Naive thymus-derived CD4-positive, alpha-beta T cell (primary cell): ENCODE results near the gene ZCCHC24. TPM values are rescaled to one million over a fixed set of nuclear protein-coding genes. Genes with fewer than 3 reads are reported as not detected.
A peak's percentile ranks its signal among the peaks of the same experiment; 100 is the strongest.

Experiments
- ATAC-seq: fragments of 150-1000 bp; cut with Tn5 transposase; 2 replicates; pipeline ENCODE4 v1.10.0; 2021; ENCODE audit warnings: mild to moderate bottlenecking, moderate library complexity
- CTCF ChIA-PET: fragments of 350-600 bp; sonication (Branson Sonifier 250); formaldehyde crosslinking; loops from one replicate; lab custom pipeline; 2021; ENCODE audit warnings: antibody characterized with exemption; lab: Charles Lee
- POLR2A ChIA-PET: fragments of 350-600 bp; sonication (Branson Sonifier 250); formaldehyde crosslinking; loops from one replicate; lab custom pipeline; 2021; ENCODE audit warnings: antibody characterized with exemption, inconsistent platforms; lab: Charles Lee
- DNase-seq, 9 donors: peaks; one replicate each; pipeline versions ENCODE4 v3.0.0 to v3.0.0-alpha.2; 2020 to 2022; ENCODE audit warnings: mixed read lengths in 1 of 9
- H3K27ac ChIP-seq: one replicate; pipeline ENCODE4 v1.7.0; 2013; ENCODE audit warnings: mild to moderate bottlenecking, low read depth, low read length, moderate library complexity
- H3K27me3 ChIP-seq, 2 donors: one replicate each; pipeline ENCODE4 v1.7.0; 2013; ENCODE audit warnings: low read length in 2 of 2, mild to moderate bottlenecking in 2 of 2, moderate library complexity in 2 of 2; ENCODE audit not compliant: control insufficient read depth in 2 of 2, insufficient read depth in 2 of 2
- H3K36me3 ChIP-seq, 3 experiments: 1 replicate in 2 of 3; 2 replicates in 1 of 3; pipeline ENCODE4 v1.7.0; 2013; ENCODE audit warnings: low read length in 3 of 3, mild to moderate bottlenecking in 3 of 3, moderate library complexity in 1 of 3; ENCODE audit not compliant: insufficient read depth in 3 of 3, control insufficient read depth in 2 of 3
- H3K4me1 ChIP-seq, 2 donors: one replicate each; pipeline ENCODE4 v1.7.0; 2013; ENCODE audit warnings: low read length in 2 of 2, mild to moderate bottlenecking in 2 of 2, moderate library complexity in 1 of 2; ENCODE audit not compliant: control insufficient read depth in 2 of 2, insufficient read depth in 2 of 2
- H3K4me3 ChIP-seq: 2 replicates; pipeline ENCODE4 v1.7.0; 2013; ENCODE audit warnings: mild to moderate bottlenecking, low read length
- H3K9me3 ChIP-seq, 3 experiments: 1 replicate in 2 of 3; 2 replicates in 1 of 3; pipeline ENCODE4 v1.7.0; 2013; ENCODE audit warnings: low read length in 3 of 3; ENCODE audit not compliant: control insufficient read depth in 2 of 3
- H3K27ac Mint-ChIP-seq, 9 donors: one replicate each; pipeline ENCODE4 v1.8.0; 2020 to 2022; ENCODE audit warnings: mixed read lengths in 9 of 9, mild to moderate bottlenecking in 8 of 9, moderate library complexity in 5 of 9, inconsistent platforms in 2 of 9
- H3K27me3 Mint-ChIP-seq, 5 donors: one replicate each; pipeline ENCODE4 v1.8.0; 2021 to 2022; ENCODE audit warnings: mixed read lengths in 5 of 5, mild to moderate bottlenecking in 1 of 5
- H3K36me3 Mint-ChIP-seq, 5 donors: one replicate each; pipeline ENCODE4 v1.8.0; 2020 to 2022; ENCODE audit warnings: mixed read lengths in 5 of 5, mild to moderate bottlenecking in 3 of 5, inconsistent platforms in 1 of 5
- H3K4me1 Mint-ChIP-seq, 7 donors: one replicate each; pipeline ENCODE4 v1.8.0; 2020 to 2022; ENCODE audit warnings: mixed read lengths in 7 of 7, mild to moderate bottlenecking in 3 of 7, inconsistent platforms in 1 of 7
- H3K4me3 Mint-ChIP-seq, 10 donors: one replicate each; pipeline ENCODE4 v1.8.0; 2020 to 2022; ENCODE audit warnings: mild to moderate bottlenecking in 10 of 10, mixed read lengths in 10 of 10, moderate library complexity in 6 of 10, inconsistent platforms in 2 of 10
- H3K9me3 Mint-ChIP-seq, 11 donors: one replicate each; pipeline ENCODE4 v1.8.0; 2020 to 2022; ENCODE audit warnings: mixed read lengths in 11 of 11, mild to moderate bottlenecking in 4 of 11, inconsistent platforms in 1 of 11, moderate library complexity in 1 of 11
- intact Hi-C, 2 donors: fragments of 100-400 bp; cut with micrococcal nuclease; formaldehyde crosslinking; loops; one replicate each; pipeline ENCODE4 v1.15.1; 2023
- polyA plus RNA-seq, 2 donors: library from polyadenylated mRNA; unstranded; fragments of 300-500 nt; fragmentation: Illumina TruSeq; gene quantifications; one replicate each; pipeline ENCODE4 v1.2.3, GENCODE V29; 2021
- total RNA-seq, 6 experiments: library from RNA in 5 of 6; stranded (reverse) in 5 of 6; gene quantifications; 1 replicate in 5 of 6; 2 replicates in 1 of 6; pipeline ENCODE4 v1.2.3 and lab custom pipeline; 2021 to 2026

Gene ZCCHC24
- total and polyA plus RNA-seq, 7 experiments from 2014 or later = 0.30 to 2.0 (median 0.73) TPM

GRCh38 chr10:79468841-79469585 lies 23.6 kb upstream of the ZCCHC24 start:
- Mint-ChIP-seq H3K27ac (peak overlapping the region in 1 of 9 donors; percentile 68), H3K4me1 (peaks cover 0 to 2% (median 0%) of the 10 kb centered on the region in 7 donors), H3K4me3 (no peak overlapping the region), H3K27me3 (peaks cover 0 to 30% (median 5%) of the 10 kb centered on the region in 5 donors), H3K36me3 (no peaks in the 10 kb centered on the region), H3K9me3 (no peaks in the 10 kb centered on the region)
- H3K27me3 ChIP-seq = no peaks in the 10 kb centered on the region
- no peaks in the 10 kb centered on the region for H3K36me3 ChIP-seq
- ATAC-seq (no peak), DNase-seq (no peak)
- intact Hi-C loops = no loop called here
- ChIA-PET POLR2A (no interaction called here), CTCF (interaction anchor here (1.1 to 3.3 kb wide), 2 partner anchors 96 to 176 kb away, joined by 3 to 22 read pairs; no protein-coding TSS in a partner anchor)
- no peak overlapping the region for H3K27ac ChIP-seq
- H3K4me3 ChIP-seq = no peak overlapping the region
- H3K4me1 ChIP-seq = no peaks in the 10 kb centered on the region
- no peaks in the 10 kb centered on the region for H3K9me3 ChIP-seq

- ChIA-PET POLR2A (no interaction called here), CTCF (interaction anchor here (0.7 to 3.3 kb wide), 7 partner anchors 14 to 175 kb away, joined by 3 to 22 read pairs (median 3); no protein-coding TSS in a partner anchor)
Observed at GRCh38 chr10:79468015-79468560, 22.7 kb upstream of the ZCCHC24 start.

GRCh38 chr10:79465341-79465740 lies 19.9 kb upstream of the ZCCHC24 start:
- no peak overlapping the region for H3K27ac ChIP-seq
- no peaks in the 10 kb centered on the region for H3K4me1 ChIP-seq
- DNase-seq (no peak), ATAC-seq (no peak)
- H3K27ac Mint-ChIP-seq = no peak overlapping the region
- no peaks in the 10 kb centered on the region for H3K36me3 Mint-ChIP-seq
- intact Hi-C loops = no loop called here
- no peak overlapping the region for H3K4me3 ChIP-seq
- peaks cover 0 to 2% (median 0%) of the 10 kb centered on the region in 7 donors for H3K4me1 Mint-ChIP-seq
- no peaks in the 10 kb centered on the region for H3K27me3 ChIP-seq
- ChIA-PET POLR2A (no interaction called here), CTCF (interaction anchor here (0.6 kb wide), 1 partner anchor 105 kb away, joined by 3 read pairs; no protein-coding TSS in a partner anchor)
- H3K9me3 ChIP-seq = no peaks in the 10 kb centered on the region
- H3K27me3 Mint-ChIP-seq = peaks cover 0 to 7% (median 0%) of the 10 kb centered on the region in 5 donors
- no peaks in the 10 kb centered on the region for H3K9me3 Mint-ChIP-seq
- H3K36me3 ChIP-seq = no peaks in the 10 kb centered on the region
- H3K4me3 Mint-ChIP-seq = no peak overlapping the region

More at GRCh38 chr10:79468015-79468560, 22.7 kb upstream of the ZCCHC24 start:
- Mint-ChIP-seq H3K36me3 (no peaks in the 10 kb centered on the region), H3K27ac (peak overlapping the region in 1 of 9 donors; percentile 48), H3K4me3 (no peak overlapping the region), H3K9me3 (no peaks in the 10 kb centered on the region), H3K4me1 (peaks cover 0 to 2% (median 0%) of the 10 kb centered on the region in 7 donors), H3K27me3 (peaks cover 0 to 21% (median 2%) of the 10 kb centered on the region in 5 donors)
- intact Hi-C loops = no loop called here
- no peaks in the 10 kb centered on the region for H3K4me1 ChIP-seq
- DNase-seq (no peak), ATAC-seq (peak; percentile 41)
- H3K27ac ChIP-seq = no peak overlapping the region
- no peaks in the 10 kb centered on the region for H3K9me3 ChIP-seq
- no peaks in the 10 kb centered on the region for H3K36me3 ChIP-seq
- H3K27me3 ChIP-seq = no peaks in the 10 kb centered on the region
- H3K4me3 ChIP-seq = no peak overlapping the region

GRCh38 chr10:79463578-79464496 lies 18.4 kb upstream of the ZCCHC24 start:
- peaks cover 0 to 2% (median 0%) of the 10 kb centered on the region in 7 donors for H3K4me1 Mint-ChIP-seq
- no peak for DNase-seq
- Histone ChIP-seq H3K36me3 (no peaks in the 10 kb centered on the region), H3K4me1 (no peaks in the 10 kb centered on the region), H3K4me3 (no peak overlapping the region), H3K9me3 (no peaks in the 10 kb centered on the region), H3K27ac (no peak overlapping the region), H3K27me3 (no peaks in the 10 kb centered on the region)
- H3K27ac Mint-ChIP-seq = no peak overlapping the region
- ChIA-PET CTCF (interaction anchor here (1.0 kb wide), 1 partner anchor 90 kb away, joined by 5 read pairs; no protein-coding TSS in a partner anchor), POLR2A (interaction anchor here (1.1 kb wide), 1 partner anchor 18 kb away, joined by 3 read pairs; no protein-coding TSS in a partner anchor)
- no peaks in the 10 kb centered on the region for H3K9me3 Mint-ChIP-seq
- H3K27me3 Mint-ChIP-seq = peaks cover 0 to 9% (median 0%) of the 10 kb centered on the region in 5 donors
- ATAC-seq = no peak
- intact Hi-C loops = no loop called here
- H3K36me3 Mint-ChIP-seq = no peaks in the 10 kb centered on the region
- no peak overlapping the region for H3K4me3 Mint-ChIP-seq

DNA sequence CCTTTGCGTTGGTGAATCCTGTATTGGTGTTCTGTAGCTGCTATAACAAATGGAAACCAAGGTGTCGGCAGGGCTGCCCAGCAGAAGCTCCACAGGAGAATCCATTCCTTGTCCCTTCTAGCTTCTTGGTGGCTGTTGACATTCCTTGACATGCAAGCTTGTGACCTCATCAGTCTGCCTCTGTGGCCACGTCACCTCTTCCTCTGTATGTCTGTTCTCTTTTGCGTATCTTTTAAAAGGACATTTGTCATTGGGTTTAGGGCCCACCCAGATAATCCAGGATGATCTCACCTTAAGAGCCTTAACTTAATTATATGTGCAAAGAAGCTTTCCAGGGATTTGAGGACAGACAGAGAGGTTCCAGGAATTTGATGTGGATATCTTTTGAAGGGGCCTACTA lies 15.3 kb upstream of the ZCCHC24 start:
- no peaks in the 10 kb centered on the region for H3K36me3 Mint-ChIP-seq
- Histone ChIP-seq H3K4me1 (no peaks in the 10 kb centered on the region), H3K27ac (no peak overlapping the region), H3K27me3 (no peaks in the 10 kb centered on the region), H3K36me3 (no peaks in the 10 kb centered on the region), H3K4me3 (no peak overlapping the region), H3K9me3 (no peaks in the 10 kb centered on the region)
- H3K4me3 Mint-ChIP-seq = no peak overlapping the region
- no peaks in the 10 kb centered on the region for H3K9me3 Mint-ChIP-seq
- peaks cover 0 to 15% (median 4%) of the 10 kb centered on the region in 5 donors for H3K27me3 Mint-ChIP-seq
- DNase-seq (no peak), ATAC-seq (no peak)
- H3K27ac Mint-ChIP-seq = no peak overlapping the region
- no peaks in the 10 kb centered on the region for H3K4me1 Mint-ChIP-seq
- intact Hi-C loops = no loop called here
- ChIA-PET POLR2A (no interaction called here), CTCF (interaction anchor here (1.7 kb wide), 1 partner anchor 11 kb away, joined by 8 read pairs; no protein-coding TSS in a partner anchor)

DNA sequence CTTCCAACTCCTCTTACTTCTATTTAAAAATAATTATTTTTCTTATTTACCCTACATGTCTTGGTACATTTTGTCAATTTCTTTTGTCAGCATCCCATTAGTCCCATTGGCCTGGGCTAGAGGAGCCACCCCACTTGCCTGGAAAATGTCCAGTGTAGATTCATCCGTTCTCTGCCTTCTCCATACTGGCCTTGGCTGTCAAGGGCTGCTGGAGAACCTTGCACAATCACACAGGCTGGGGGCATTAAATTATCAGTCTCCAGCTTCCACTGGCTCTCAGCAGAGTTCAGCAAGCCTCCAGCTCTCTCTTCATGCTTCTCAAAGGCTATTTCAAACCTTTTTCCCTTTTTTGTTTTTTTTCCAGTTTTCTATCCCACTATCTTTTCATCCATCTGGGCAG lies 13.8 kb upstream of the ZCCHC24 start:
- POLR2A ChIA-PET = interaction anchor here (0.6 kb wide), 1 partner anchor 600 kb away, joined by 4 read pairs; no protein-coding TSS in a partner anchor

More for the DNA sequence above, 13.8 kb upstream of the ZCCHC24 start:
- ATAC-seq (no peak), DNase-seq (no peak)
- H3K36me3 ChIP-seq = no peaks in the 10 kb centered on the region
- no peak overlapping the region for H3K27ac Mint-ChIP-seq
- no peaks in the 10 kb centered on the region for H3K36me3 Mint-ChIP-seq
- intact Hi-C loops = no loop called here
- no peaks in the 10 kb centered on the region for H3K4me1 ChIP-seq
- no peak overlapping the region for H3K27ac ChIP-seq
- no peaks in the 10 kb centered on the region for H3K9me3 Mint-ChIP-seq
- H3K9me3 ChIP-seq = no peaks in the 10 kb centered on the region
- H3K4me3 Mint-ChIP-seq = no peak overlapping the region
- H3K4me3 ChIP-seq = no peak overlapping the region
- H3K27me3 ChIP-seq = no peaks in the 10 kb centered on the region
- CTCF ChIA-PET = no interaction called here
- no peaks in the 10 kb centered on the region for H3K4me1 Mint-ChIP-seq
- peaks cover 0 to 20% (median 4%) of the 10 kb centered on the region in 5 donors for H3K27me3 Mint-ChIP-seq
